Astrocyte (in vitro differentiated cells and primary cell): ENCODE data around the gene HDAC5. TPM values are rescaled to one million over a fixed set of nuclear protein-coding genes. Genes with fewer than 3 reads are reported as not detected.

Source experiments
- DNase-seq: peaks from one replicate; pipeline ENCODE4 v3.0.0-alpha.2; 2010; ENCODE audit warnings: low read depth
- FAIRE-seq: peaks from 2 replicates; lab custom pipeline; 2011; peaks lifted over from hg19 to GRCh38; lab: Jason Lieb, UNC
- H2AFZ ChIP-seq: 2 replicates; pipeline ENCODE4 v1.6.0; 2012; ENCODE audit warnings: low read depth, low read length, inconsistent platforms
- H3K27ac ChIP-seq: 2 replicates; pipeline ENCODE4 v1.5.1; 2011; ENCODE audit warnings: low read depth, low read length, inconsistent platforms
- H3K27me3 ChIP-seq: 2 replicates; pipeline ENCODE4 v1.6.0; 2011; ENCODE audit warnings: low read length, inconsistent platforms; ENCODE audit not compliant: insufficient read depth
- H3K36me3 ChIP-seq: 2 replicates; pipeline ENCODE4 v1.5.1; 2011; ENCODE audit warnings: low read length, inconsistent platforms; ENCODE audit not compliant: insufficient read depth
- H3K4me1 ChIP-seq: 2 replicates; pipeline ENCODE4 v1.5.1; 2011; ENCODE audit warnings: low read length, inconsistent platforms; ENCODE audit not compliant: insufficient read depth
- H3K4me2 ChIP-seq: 2 replicates; pipeline ENCODE4 v1.6.0; 2012; ENCODE audit warnings: low read length, inconsistent platforms
- H3K4me3 ChIP-seq: 2 replicates; pipeline ENCODE4 v1.5.1; 2011; ENCODE audit warnings: low read depth, mild to moderate bottlenecking, low read length, inconsistent platforms; ENCODE audit not compliant: insufficient read depth
- H3K79me2 ChIP-seq: 2 replicates; pipeline ENCODE4 v1.6.0; 2012; ENCODE audit warnings: mild to moderate bottlenecking, low read length, inconsistent platforms; ENCODE audit not compliant: insufficient read depth
- H3K9ac ChIP-seq: 2 replicates; pipeline ENCODE4 v1.6.0; 2012; ENCODE audit warnings: mild to moderate bottlenecking, low read length, inconsistent platforms
- H3K9me3 ChIP-seq: 2 replicates; pipeline ENCODE4 v1.5.1; 2012; ENCODE audit warnings: low read depth, mild to moderate bottlenecking, low read length, inconsistent platforms; ENCODE audit not compliant: insufficient read depth
- H4K20me1 ChIP-seq: 2 replicates; pipeline ENCODE4 v1.6.0; 2012; ENCODE audit warnings: low read length, inconsistent platforms; ENCODE audit not compliant: insufficient read depth
- H3K27ac Mint-ChIP-seq: one replicate; pipeline ENCODE4 v1.8.0; 2021; ENCODE audit warnings: mild to moderate bottlenecking, mixed read lengths; ENCODE audit not compliant: unreplicated experiment
- H3K27me3 Mint-ChIP-seq: one replicate; pipeline ENCODE4 v1.8.0; 2021; ENCODE audit warnings: low read depth, mixed read lengths; ENCODE audit not compliant: unreplicated experiment
- H3K36me3 Mint-ChIP-seq: one replicate; pipeline ENCODE4 v1.8.0; 2021; ENCODE audit warnings: low read depth, mixed read lengths; ENCODE audit not compliant: unreplicated experiment
- H3K4me1 Mint-ChIP-seq: one replicate; pipeline ENCODE4 v1.8.0; 2021; ENCODE audit warnings: low read depth, mixed read lengths; ENCODE audit not compliant: unreplicated experiment
- H3K4me3 Mint-ChIP-seq: one replicate; pipeline ENCODE4 v1.8.0; 2021; ENCODE audit warnings: mild to moderate bottlenecking, moderate library complexity, mixed read lengths; ENCODE audit not compliant: unreplicated experiment
- H3K9me3 Mint-ChIP-seq: one replicate; pipeline ENCODE4 v1.8.0; 2021; ENCODE audit warnings: mild to moderate bottlenecking, mixed read lengths; ENCODE audit not compliant: unreplicated experiment
- CTCF ChIP-seq: IDR thresholded peaks from 2 replicates; pipeline ENCODE4 v1.5.1; 2011; ENCODE audit warnings: low read depth, mild to moderate bottlenecking, inconsistent platforms, low read length, moderate library complexity; ENCODE audit not compliant: insufficient read depth
- EZH2 ChIP-seq: IDR thresholded peaks from 2 replicates; pipeline ENCODE4 v1.6.1; 2012; ENCODE audit warnings: mild to moderate bottlenecking, low read length, inconsistent platforms; ENCODE audit not compliant: insufficient read depth
- total RNA-seq: library from RNA; stranded (reverse); gene quantifications from 2 replicates; pipeline ENCODE4 v1.2.1, GENCODE V29; 2021

Gene HDAC5
- total RNA-seq, 1 donor from 2014 or later: 18.7 TPM

- H3K27me3 ChIP-seq: no peaks in the 10 kb centered on the region
- no peaks in the 10 kb centered on the region for H3K36me3 Mint-ChIP-seq
- H3K27ac Mint-ChIP-seq: no peak overlapping the region
- H4K20me1 ChIP-seq: no peaks in the 10 kb centered on the region
- no peak overlapping the region for H3K4me3 Mint-ChIP-seq
- no peaks in the 10 kb centered on the region for H3K79me2 ChIP-seq
- no peaks in the 10 kb centered on the region for H3K9me3 ChIP-seq
- no peak overlapping the region for H3K9ac ChIP-seq
- no peak overlapping the region for H3K4me2 ChIP-seq
- H3K27ac ChIP-seq: no peak overlapping the region
- FAIRE-seq (no peak), DNase-seq (no peak)
- no peaks in the 10 kb centered on the region for H3K9me3 Mint-ChIP-seq
- H2AFZ ChIP-seq: no peak overlapping the region
- peaks cover 5% of the 10 kb centered on the region for H3K4me1 Mint-ChIP-seq
- TF ChIP-seq EZH2: no peak
- no peak overlapping the region for H3K4me3 ChIP-seq
- H3K27me3 Mint-ChIP-seq: no peaks in the 10 kb centered on the region
- peaks cover 11% of the 10 kb centered on the region for H3K4me1 ChIP-seq
- H3K36me3 ChIP-seq: no peaks in the 10 kb centered on the region
Observed at GRCh38 chr17:44167181-44167861, 43.9 kb upstream of the HDAC5 start.

DNA sequence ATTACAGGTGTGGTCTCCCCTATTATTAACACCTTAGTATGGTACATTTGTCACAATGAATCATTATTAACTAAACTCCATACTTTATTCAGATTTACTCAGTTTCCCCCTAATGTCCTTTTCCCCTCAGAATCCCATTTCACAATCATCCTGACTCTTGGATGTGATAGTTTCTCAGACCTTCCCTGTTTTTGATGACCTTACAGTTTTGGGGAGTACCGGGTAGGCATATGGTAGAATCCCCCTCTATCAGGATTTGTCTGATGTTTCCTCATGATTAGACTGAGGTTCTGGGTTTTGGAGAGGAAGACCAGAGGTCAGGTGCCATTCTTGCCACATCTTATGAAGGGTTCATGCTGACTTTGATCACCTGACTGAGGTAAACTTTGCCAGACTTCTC lies 41.0 kb upstream of the HDAC5 start:
- DNase-seq: no peak
- H3K27me3 Mint-ChIP-seq: no peaks in the 10 kb centered on the region
- H3K27ac ChIP-seq: no peak overlapping the region
- no peaks in the 10 kb centered on the region for H4K20me1 ChIP-seq
- peaks cover 5% of the 10 kb centered on the region for H3K36me3 ChIP-seq
- no peak for TF ChIP-seq EZH2
- no peak for TF ChIP-seq CTCF
- peak overlapping the region; percentile 20 for H3K4me3 Mint-ChIP-seq
- H3K9me3 Mint-ChIP-seq: no peaks in the 10 kb centered on the region
- no peaks in the 10 kb centered on the region for H3K27me3 ChIP-seq
- no peak overlapping the region for H3K4me2 ChIP-seq
- peaks cover 4% of the 10 kb centered on the region for H3K4me1 ChIP-seq
- H3K9me3 ChIP-seq: no peaks in the 10 kb centered on the region
- no peak overlapping the region for H3K9ac ChIP-seq
- no peak for FAIRE-seq
- H2AFZ ChIP-seq: no peak overlapping the region
- no peaks in the 10 kb centered on the region for H3K36me3 Mint-ChIP-seq
- H3K79me2 ChIP-seq: no peaks in the 10 kb centered on the region
- no peak overlapping the region for H3K27ac Mint-ChIP-seq
- H3K4me1 Mint-ChIP-seq: peaks cover 2% of the 10 kb centered on the region
- H3K4me3 ChIP-seq: no peak overlapping the region

- Histone ChIP-seq H3K4me1 (no peaks in the 10 kb centered on the region), H3K9me3 (no peaks in the 10 kb centered on the region), H2AFZ (peak overlapping the region; percentile 17), H3K4me3 (no peak overlapping the region), H3K36me3 (peaks cover 8% of the 10 kb centered on the region), H4K20me1 (no peaks in the 10 kb centered on the region), H3K4me2 (no peak overlapping the region), H3K27me3 (no peaks in the 10 kb centered on the region), H3K9ac (no peak overlapping the region), H3K27ac (no peak overlapping the region), H3K79me2 (no peaks in the 10 kb centered on the region)
- no peak for TF ChIP-seq EZH2
- no peak for TF ChIP-seq CTCF
- H3K4me3 Mint-ChIP-seq: no peak overlapping the region
- H3K4me1 Mint-ChIP-seq: peaks cover 5% of the 10 kb centered on the region
- FAIRE-seq: no peak
- DNase-seq: no peak
- H3K36me3 Mint-ChIP-seq: peaks cover 6% of the 10 kb centered on the region
- H3K27ac Mint-ChIP-seq: peak overlapping the region; percentile 34
- H3K27me3 Mint-ChIP-seq: no peaks in the 10 kb centered on the region
- H3K9me3 Mint-ChIP-seq: no peaks in the 10 kb centered on the region
Observed at GRCh38 chr17:44159519-44160210, 36.2 kb upstream of the HDAC5 start.
